AG09309 (cell line): ENCODE measurements around the gene TMEM161B.
"Not testable (repeated sequence)": the region's sequence is repeated elsewhere in the genome, so short reads cannot be mapped to it uniquely, and the experiment has no call there.

Experiments used
- DNase-seq: peaks from one replicate; pipeline ENCODE4 v3.0.0-alpha.2; 2010; ENCODE audit warnings: low read depth
- H3K4me3 ChIP-seq: 2 replicates; pipeline ENCODE4 v1.5.1; 2011; ENCODE audit warnings: mild to moderate bottlenecking, low read depth, low read length, moderate library complexity; ENCODE audit not compliant: control insufficient read depth
- TF ChIP-seq, protein P1 (sequence below): IDR thresholded peaks from 2 replicates; pipeline ENCODE4 v1.5.1; 2011; ENCODE audit warnings: mild to moderate bottlenecking, low read depth, low read length, inconsistent platforms; ENCODE audit not compliant: insufficient read depth, control insufficient read depth; ENCODE audit errors: missing control alignments

The TMEM161B gene

DNA sequence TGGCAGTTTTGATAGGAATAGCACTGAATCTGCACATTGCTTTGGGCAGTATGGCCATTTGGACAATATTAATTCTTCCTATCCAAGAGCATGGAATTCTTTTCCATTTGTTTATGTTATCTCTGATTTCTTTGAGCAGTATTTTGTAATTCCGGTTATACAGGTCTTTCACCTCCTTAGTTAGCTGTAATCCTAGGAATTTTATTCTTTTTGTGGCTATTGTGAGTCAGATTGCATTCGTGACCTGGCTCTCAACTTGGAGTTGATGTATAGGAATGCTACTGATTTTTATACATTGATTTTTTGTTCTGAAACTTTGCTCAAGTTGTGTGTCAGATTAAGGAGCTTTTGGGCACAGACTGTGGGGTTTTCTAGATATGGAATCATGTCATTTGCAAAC, 24.0 kb downstream of the TMEM161B start:
- DNase-seq, result no peak
- TF ChIP-seq, protein P1, sequence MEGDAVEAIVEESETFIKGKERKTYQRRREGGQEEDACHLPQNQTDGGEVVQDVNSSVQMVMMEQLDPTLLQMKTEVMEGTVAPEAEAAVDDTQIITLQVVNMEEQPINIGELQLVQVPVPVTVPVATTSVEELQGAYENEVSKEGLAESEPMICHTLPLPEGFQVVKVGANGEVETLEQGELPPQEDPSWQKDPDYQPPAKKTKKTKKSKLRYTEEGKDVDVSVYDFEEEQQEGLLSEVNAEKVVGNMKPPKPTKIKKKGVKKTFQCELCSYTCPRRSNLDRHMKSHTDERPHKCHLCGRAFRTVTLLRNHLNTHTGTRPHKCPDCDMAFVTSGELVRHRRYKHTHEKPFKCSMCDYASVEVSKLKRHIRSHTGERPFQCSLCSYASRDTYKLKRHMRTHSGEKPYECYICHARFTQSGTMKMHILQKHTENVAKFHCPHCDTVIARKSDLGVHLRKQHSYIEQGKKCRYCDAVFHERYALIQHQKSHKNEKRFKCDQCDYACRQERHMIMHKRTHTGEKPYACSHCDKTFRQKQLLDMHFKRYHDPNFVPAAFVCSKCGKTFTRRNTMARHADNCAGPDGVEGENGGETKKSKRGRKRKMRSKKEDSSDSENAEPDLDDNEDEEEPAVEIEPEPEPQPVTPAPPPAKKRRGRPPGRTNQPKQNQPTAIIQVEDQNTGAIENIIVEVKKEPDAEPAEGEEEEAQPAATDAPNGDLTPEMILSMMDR, result no peak
- H3K4me3 ChIP-seq, result no peak overlapping the region

DNA sequence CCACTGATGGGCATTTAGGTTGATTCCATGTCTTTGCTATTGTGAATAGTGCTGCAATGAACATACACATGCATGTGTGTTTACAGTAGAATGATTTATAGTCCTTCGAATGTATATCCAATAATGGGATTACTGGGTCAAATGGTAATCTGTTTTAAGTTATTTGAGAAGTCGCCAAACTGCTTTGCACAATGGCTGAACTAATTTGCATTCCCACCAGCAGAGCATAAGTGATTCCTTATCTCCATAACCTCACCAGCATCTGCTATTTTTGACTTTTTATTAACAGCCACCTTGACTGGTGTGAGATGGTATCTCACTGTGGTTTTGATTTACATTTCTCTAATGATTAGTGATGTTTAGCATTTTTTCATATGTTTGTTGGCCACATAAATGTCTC, 25.2 kb downstream of the TMEM161B start:
- DNase-seq, H3K4me3 ChIP-seq: not testable (repeated sequence)

DNA sequence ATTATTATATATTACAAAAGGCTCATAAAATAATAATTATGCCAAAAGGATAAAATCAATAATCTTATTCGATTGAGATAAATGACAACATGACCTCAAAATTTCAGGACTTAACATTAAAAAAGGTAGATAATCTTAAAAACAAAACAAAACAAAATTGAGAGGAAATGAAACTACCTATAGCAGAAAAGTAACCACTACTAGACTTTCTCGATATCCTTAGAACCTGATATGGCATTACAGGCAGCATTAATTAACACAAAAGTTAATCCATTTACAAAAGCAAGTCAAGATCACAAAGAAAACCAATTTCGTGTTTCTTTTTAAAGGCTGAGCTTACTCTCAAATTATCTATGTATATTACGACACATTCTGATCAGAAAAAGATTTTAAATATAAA, 29.9 kb downstream of the TMEM161B start:
- H3K4me3 ChIP-seq, result no peak overlapping the region
- TF ChIP-seq, protein P1, result no peak
- DNase-seq, result no peak

DNA sequence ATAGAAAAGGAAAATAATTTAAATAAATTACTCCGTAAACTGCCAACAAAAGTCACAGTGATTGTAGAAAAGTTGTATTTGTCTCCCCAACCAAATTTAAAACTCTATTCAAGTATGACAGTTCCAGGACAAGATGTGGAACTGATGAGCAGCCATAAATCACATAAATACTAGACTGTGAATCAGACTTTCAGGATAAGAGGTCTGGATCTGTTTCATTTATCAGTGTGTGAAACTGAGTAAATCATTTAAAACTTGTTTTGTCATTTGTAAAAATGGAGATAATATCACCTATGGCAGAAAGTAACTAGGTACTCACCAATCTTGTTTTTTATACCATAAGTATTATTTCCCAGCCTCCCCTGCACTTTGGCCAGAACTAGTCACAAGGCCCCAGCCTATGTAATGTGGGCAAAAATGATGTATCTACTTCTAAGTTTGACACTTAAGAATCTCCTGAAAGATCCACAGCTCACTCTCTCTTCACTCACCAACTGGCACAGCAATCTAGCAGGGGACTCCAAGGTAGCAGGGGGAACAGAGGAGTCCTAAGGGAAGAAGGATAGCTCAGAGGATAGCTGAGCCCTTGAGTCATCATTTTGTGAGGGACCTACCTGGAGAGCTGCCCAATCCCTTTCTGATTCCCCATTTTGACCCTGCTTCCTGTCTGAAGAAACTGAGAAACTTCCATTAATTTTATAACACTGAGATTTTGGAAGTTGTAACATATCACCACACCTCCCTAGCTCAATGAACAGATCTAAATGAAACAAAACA, 31.6 kb downstream of the TMEM161B start:
- TF ChIP-seq, protein P1, result no peak
- no peak overlapping the region for H3K4me3 ChIP-seq
- DNase-seq, result no peak

DNA sequence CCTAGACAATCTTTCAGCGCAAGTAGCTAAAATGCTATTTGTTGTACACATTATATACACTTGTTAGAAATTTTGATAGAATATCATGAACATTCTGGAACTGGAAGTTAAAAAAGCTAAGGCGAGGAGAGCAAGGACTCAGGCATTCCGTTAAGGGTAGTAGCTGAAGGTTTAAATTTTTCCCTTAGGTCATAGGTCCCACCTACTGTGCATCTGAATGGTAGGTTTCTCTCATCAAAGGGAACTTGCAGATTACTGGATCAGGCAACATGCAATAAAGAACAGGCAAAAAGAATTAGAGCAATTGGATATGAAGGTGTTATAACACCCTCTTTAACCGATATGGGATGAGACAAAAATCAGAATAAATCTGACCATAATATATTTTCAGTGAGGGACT, 32.8 kb downstream of the TMEM161B start:
- TF ChIP-seq, protein P1, result no peak
- no peak overlapping the region for H3K4me3 ChIP-seq
- DNase-seq, result no peak

DNA sequence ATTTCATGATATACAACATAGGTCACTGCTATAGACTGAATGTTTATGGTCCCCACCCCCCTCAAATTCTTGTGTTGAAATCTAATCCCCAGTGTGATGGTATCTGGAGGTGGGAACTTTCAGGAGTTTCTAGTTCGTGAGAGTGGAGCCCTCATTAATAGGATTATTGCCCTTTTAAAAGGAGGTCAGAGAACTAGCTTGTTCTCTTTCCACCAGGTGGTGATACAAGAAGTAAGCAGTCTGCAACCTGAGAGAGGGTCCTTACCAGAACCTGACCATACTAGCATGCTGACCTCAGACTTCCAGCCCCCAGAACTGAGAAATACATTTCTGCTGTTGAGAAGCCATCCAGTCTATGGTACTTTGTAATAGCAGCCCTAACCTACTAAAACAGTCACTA, 33.3 kb downstream of the TMEM161B start:
- TF ChIP-seq, protein P1, result no peak
- no peak for DNase-seq
- no peak overlapping the region for H3K4me3 ChIP-seq

DNA sequence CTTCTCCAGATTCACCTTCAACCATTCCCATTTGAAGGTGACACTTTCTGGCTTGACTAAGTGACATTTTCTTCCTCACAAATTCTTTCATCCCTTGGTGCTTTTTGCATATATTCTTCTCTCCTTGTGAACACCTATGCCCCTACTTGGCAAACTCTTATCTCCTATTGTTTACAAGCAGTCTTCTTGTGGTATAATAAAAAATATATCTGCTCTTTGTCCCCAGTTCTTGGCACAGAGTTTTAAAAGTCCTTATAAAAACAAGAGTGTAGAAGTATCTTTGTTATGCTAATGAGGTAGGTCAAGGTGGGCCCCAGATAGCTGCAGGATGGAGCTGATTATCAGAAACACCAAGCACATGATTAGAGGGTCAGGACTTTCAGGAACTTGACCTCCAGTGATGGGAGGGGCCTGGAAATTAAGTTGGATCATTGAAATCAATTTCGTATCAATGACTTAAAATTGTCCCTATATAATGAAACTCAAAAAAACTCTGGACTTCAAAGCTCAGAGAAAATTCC, 38.0 kb downstream of the TMEM161B start:
- no peak for DNase-seq
- H3K4me3 ChIP-seq, result no peak overlapping the region
- TF ChIP-seq, protein P1, result no peak
